Endothelial cell of umbilical vein (primary cell): ENCODE data around the gene BCL11B. TPM values are rescaled to one million over a fixed set of nuclear protein-coding genes. Genes with fewer than 3 reads are reported as not detected.

Experiments
- BruUV-seq: library from RNA; stranded (reverse); fragments of 400-500 nt; replicated peaks from 2 replicates; lab custom pipeline; 2021; lab: Mats Ljungman, UMichigan
- CTCF ChIA-PET: fragments of 300-600, 350-600 bp; sonication (Branson Sonifier 250); formaldehyde crosslinking; loops from one replicate; lab custom pipeline; 2021; ENCODE audit warnings: antibody characterized with exemption, inconsistent platforms; lab: Charles Lee
- POLR2A ChIA-PET: fragments of 300-600, 350-600 bp; sonication (Branson Sonifier 250); formaldehyde crosslinking; loops from one replicate; lab custom pipeline; 2021; ENCODE audit warnings: antibody characterized with exemption, inconsistent platforms; lab: Charles Lee
- DNase-seq: peaks from one replicate; pipeline ENCODE4 v3.0.0-alpha.2; 2011; ENCODE audit warnings: low read depth, low spot score
- FAIRE-seq: peaks from 2 replicates; lab custom pipeline; 2011; peaks lifted over from hg19 to GRCh38; lab: Jason Lieb, UNC
- H2AFZ ChIP-seq: 2 replicates; pipeline ENCODE4 v1.6.0; 2012; ENCODE audit warnings: low read depth, low read length, control low read depth, inconsistent platforms
- H3K27ac ChIP-seq: 2 replicates; pipeline ENCODE4 v1.5.1; 2011; ENCODE audit warnings: low read depth, mild to moderate bottlenecking, control low read depth, low read length, moderate library complexity; ENCODE audit not compliant: insufficient read depth
- H3K27me3 ChIP-seq, 2 experiments: 2 replicates each; pipeline versions ENCODE4 v1.6.0 to v1.6.1; 2011; ENCODE audit warnings: low read length in 2 of 2, mixed read lengths in 1 of 2; ENCODE audit not compliant: control insufficient read depth in 2 of 2, insufficient read depth in 2 of 2
- H3K36me3 ChIP-seq, 2 experiments: 2 replicates in 1 of 2; 3 replicates in 1 of 2; pipeline ENCODE4 v1.5.1; 2011; ENCODE audit warnings: low read length in 2 of 2, mild to moderate bottlenecking in 1 of 2, moderate library complexity in 1 of 2; ENCODE audit not compliant: control insufficient read depth in 2 of 2, insufficient read depth in 2 of 2; ENCODE audit errors: extremely low read depth in 1 of 2
- H3K4me1 ChIP-seq: 3 replicates; pipeline ENCODE4 v1.5.1; 2011; ENCODE audit warnings: mild to moderate bottlenecking, low read length; ENCODE audit not compliant: control insufficient read depth, insufficient read depth; ENCODE audit errors: extremely low read depth
- H3K4me2 ChIP-seq: 2 replicates; pipeline ENCODE4 v1.6.1; 2011; ENCODE audit warnings: low read length, control low read depth, mixed read lengths; ENCODE audit not compliant: insufficient read depth
- H3K4me3 ChIP-seq, 3 experiments: fragments of 200-600 bp in 1 of 3; sonication (generic), shearing (Covaris generic) in 1 of 3; replicated peaks in 1 of 3; 2 replicates each; pipeline ENCODE4 v1.5.1; 2011 to 2016; ENCODE audit warnings: control low read depth in 3 of 3, low read length in 3 of 3, mild to moderate bottlenecking in 2 of 3, inconsistent platforms in 1 of 3, low read depth in 1 of 3, moderate library complexity in 1 of 3; ENCODE audit not compliant: insufficient read depth in 1 of 3
- H3K79me2 ChIP-seq: 2 replicates; pipeline ENCODE4 v1.6.0; 2012; ENCODE audit warnings: low read length, inconsistent platforms; ENCODE audit not compliant: control insufficient read depth, insufficient read depth
- H3K9ac ChIP-seq: replicated peaks from 2 replicates; pipeline ENCODE3; 2011; ENCODE audit warnings: low read length, control low read depth; ENCODE audit not compliant: insufficient read depth; ENCODE audit errors: extremely low read depth
- H3K9me1 ChIP-seq: replicated peaks from 3 replicates; pipeline ENCODE4 v1.6.0; 2011; ENCODE audit warnings: mild to moderate bottlenecking, low read length; ENCODE audit not compliant: control insufficient read depth, insufficient read depth; ENCODE audit errors: extremely low read depth
- H3K9me3 ChIP-seq: replicated peaks from 2 replicates; pipeline ENCODE4 v1.5.1; 2012; ENCODE audit warnings: low read length, inconsistent platforms; ENCODE audit not compliant: control insufficient read depth, insufficient read depth
- H4K20me1 ChIP-seq: replicated peaks from 2 replicates; pipeline ENCODE3; 2011; ENCODE audit warnings: mild to moderate bottlenecking, low read length; ENCODE audit not compliant: control insufficient read depth, insufficient read depth; ENCODE audit errors: extremely low read depth
- EZH2 ChIP-seq: IDR thresholded peaks from 2 replicates; pipeline ENCODE4 v1.6.1; 2012; ENCODE audit warnings: borderline replicate concordance, low read depth, mild to moderate bottlenecking, moderate library complexity, low read length, inconsistent platforms; ENCODE audit not compliant: severe bottlenecking
- FOS ChIP-seq: IDR thresholded peaks from 2 replicates; pipeline ENCODE4 v1.6.1; 2011; ENCODE audit warnings: mild to moderate bottlenecking, low read length, moderate library complexity, borderline replicate concordance; ENCODE audit not compliant: insufficient read depth
- GATA2 ChIP-seq: IDR thresholded peaks from 2 replicates; pipeline ENCODE4 v1.7.0; 2011; ENCODE audit warnings: low read depth, mild to moderate bottlenecking, moderate library complexity, mixed read lengths, low read length; ENCODE audit not compliant: insufficient read length, insufficient read depth
- MAX ChIP-seq: IDR thresholded peaks from 2 replicates; pipeline ENCODE4 v1.6.1; 2011; ENCODE audit not compliant: insufficient read depth, insufficient read length
- POLR2A ChIP-seq: IDR thresholded peaks from 2 replicates; pipeline ENCODE4 v1.6.1; 2012; ENCODE audit warnings: low read depth, mild to moderate bottlenecking, control low read depth, low read length
- POLR2AphosphoS5 ChIP-seq: IDR thresholded peaks from 2 replicates; pipeline ENCODE4 v1.6.1; 2012; ENCODE audit warnings: low read depth, mild to moderate bottlenecking, control low read depth, low read length, moderate library complexity; ENCODE audit not compliant: insufficient read depth
- dilution Hi-C: fragments of 300-500 bp; cut with MboI; formaldehyde crosslinking; loops from one replicate; pipeline ENCODE4 v1.15.0; 2019; ENCODE audit warnings: low sequenced_read_pairs; ENCODE audit not compliant: extremely low pct_ligation_motif_present
- intact Hi-C: fragments of 100-400 bp; cut with micrococcal nuclease; formaldehyde crosslinking; loops from one replicate; pipeline ENCODE4 v1.10.0; 2022
- polyA plus RNA-seq, 4 experiments: library from polyadenylated mRNA; depleted of rRNA in 3 of 4; stranded (reverse) in 3 of 4; unstranded in 1 of 4; fragments of >200 nt; gene quantifications; 2 replicates each; pipeline versions ENCODE4 v1.2.1 to v1.2.3, GENCODE V29; 2011 to 2012; ENCODE audit warnings: missing spikeins in 1 of 4
- total RNA-seq: library from RNA; stranded (reverse); gene quantifications from 2 replicates; pipeline ENCODE4 v1.2.3, GENCODE V29; 2021

The BCL11B gene
- total and polyA plus RNA-seq, 2 donors (not counting 3 experiments of a cell fraction or from before 2014, with no cell fraction given) = 0.03 to 0.07 TPM

GRCh38 chr14:99318091-99318958 is 46.3 kb upstream of the BCL11B start:
- DNase-seq (no peak), FAIRE-seq (no peak)
- Histone ChIP-seq H3K27ac (no peak overlapping the region), H3K36me3 (no peaks in the 10 kb centered on the region), H2AFZ (no peak overlapping the region), H4K20me1 (no peaks in the 10 kb centered on the region), H3K4me3 (no peak overlapping the region), H3K9ac (no peak overlapping the region), H3K4me1 (no peaks in the 10 kb centered on the region), H3K4me2 (no peak overlapping the region), H3K9me3 (no peaks in the 10 kb centered on the region), H3K79me2 (no peaks in the 10 kb centered on the region), H3K9me1 (no peaks in the 10 kb centered on the region), H3K27me3 (no peaks in the 10 kb centered on the region)
- TF ChIP-seq POLR2A (no peak), MAX (no peak), POLR2AphosphoS5 (no peak), FOS (no peak), EZH2 (no peak), GATA2 (no peak)
- intact Hi-C loops (no loop called here), dilution Hi-C loops (no loop called here)
- BruUV-seq = no TSS peak
- CTCF ChIA-PET = interaction anchor here (2.5 kb wide), 1 partner anchor 98 kb away, joined by 80 read pairs; no protein-coding TSS in a partner anchor
- POLR2A ChIA-PET = no interaction called here
